Type B pancreatic cell (in vitro differentiated cells): ENCODE measurements around the gene ZCCHC14. TPM values are rescaled to one million over a fixed set of nuclear protein-coding genes. Genes with fewer than 3 reads are reported as not detected.
"Not testable (repeated sequence)": the region's sequence is repeated elsewhere in the genome, so short reads cannot be mapped to it uniquely, and the experiment has no call there.

ENCODE experiments used
- DNase-seq: peaks from one replicate; pipeline ENCODE4 v3.0.0; 2021; ENCODE audit warnings: mixed read lengths; ENCODE audit not compliant: unreplicated experiment; ENCODE audit errors: extremely low spot score
- H3K27ac Mint-ChIP-seq: 2 replicates; pipeline ENCODE4 v1.8.0; 2021; ENCODE audit warnings: mild to moderate bottlenecking, mixed read lengths
- H3K27me3 Mint-ChIP-seq: 2 replicates; pipeline ENCODE4 v1.8.0; 2021; ENCODE audit warnings: mixed read lengths
- H3K36me3 Mint-ChIP-seq: 2 replicates; pipeline ENCODE4 v1.8.0; 2021; ENCODE audit warnings: mixed read lengths
- H3K4me1 Mint-ChIP-seq: one replicate; pipeline ENCODE4 v1.8.0; 2021; ENCODE audit warnings: mixed read lengths; ENCODE audit not compliant: unreplicated experiment
- H3K4me3 Mint-ChIP-seq: 2 replicates; pipeline ENCODE4 v1.8.0; 2021; ENCODE audit warnings: mild to moderate bottlenecking, mixed read lengths
- H3K9me3 Mint-ChIP-seq: 2 replicates; pipeline ENCODE4 v1.8.0; 2021; ENCODE audit warnings: mixed read lengths
- total RNA-seq: library from RNA; stranded (reverse); gene quantifications from 2 replicates; pipeline ENCODE4 v1.2.1, GENCODE V29; 2021; ENCODE audit warnings: low replicate concordance
- TF ChIP-seq, protein P1 (sequence below): fragments of 200-600 bp; sonication (generic); conservative IDR thresholded peaks from 2 replicates; pipeline ENCODE4 v1.5.0; 2021; ENCODE audit warnings: antibody characterized with exemption, mild to moderate bottlenecking

ZCCHC14 gene
- total RNA-seq, 1 donor from 2014 or later: 32.3 TPM

DNA sequence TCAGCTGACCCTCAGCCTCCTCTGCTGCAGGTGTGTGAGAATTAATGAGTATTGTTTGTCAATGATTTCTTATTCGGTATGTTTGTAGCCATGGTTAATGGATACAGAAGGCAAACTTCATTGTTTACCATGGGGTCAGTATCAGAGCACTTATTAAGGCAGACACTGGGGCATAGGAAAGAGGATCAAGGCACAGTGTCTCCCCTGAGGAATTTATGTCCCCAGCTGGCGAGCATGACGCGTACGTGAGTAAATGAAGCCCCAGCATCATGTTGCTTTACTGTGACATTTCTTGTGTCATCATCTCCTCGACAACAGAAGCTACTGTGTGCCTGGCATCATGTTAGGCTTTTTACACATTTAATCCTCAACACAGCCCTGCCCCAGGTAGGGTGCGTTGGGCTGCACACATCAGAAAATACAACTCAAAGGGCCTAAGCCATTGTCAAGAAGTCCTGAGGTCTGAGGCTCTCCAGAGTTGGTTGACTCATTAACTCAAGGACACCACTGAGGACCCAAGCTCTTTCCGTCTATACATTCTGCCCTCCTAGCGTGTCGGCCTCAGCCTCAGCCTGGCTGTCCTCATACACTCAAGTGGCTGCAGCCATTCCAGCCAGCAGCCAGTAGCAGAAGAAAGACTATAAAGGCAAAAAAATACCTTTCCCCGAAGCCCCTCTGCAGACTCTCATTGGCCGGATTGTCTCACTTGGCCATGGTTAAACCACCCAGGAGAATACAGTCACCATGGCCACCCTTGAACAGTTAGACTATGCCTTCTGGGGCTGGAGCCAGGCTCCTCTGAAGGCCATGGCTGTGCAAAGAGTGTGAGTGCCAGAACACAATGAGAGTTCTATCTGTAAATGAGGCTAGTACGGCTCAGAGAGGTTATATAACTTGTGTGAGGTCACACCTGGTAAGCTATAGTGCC lies 13.9 kb upstream of the ZCCHC14 start:
- Mint-ChIP-seq H3K36me3 (no peaks in the 10 kb centered on the region), H3K27me3 (peaks cover 5% of the 10 kb centered on the region), H3K9me3 (no peaks in the 10 kb centered on the region), H3K4me1 (no peaks in the 10 kb centered on the region), H3K27ac (no peak overlapping the region), H3K4me3 (no peak overlapping the region)
- TF ChIP-seq, protein P1, sequence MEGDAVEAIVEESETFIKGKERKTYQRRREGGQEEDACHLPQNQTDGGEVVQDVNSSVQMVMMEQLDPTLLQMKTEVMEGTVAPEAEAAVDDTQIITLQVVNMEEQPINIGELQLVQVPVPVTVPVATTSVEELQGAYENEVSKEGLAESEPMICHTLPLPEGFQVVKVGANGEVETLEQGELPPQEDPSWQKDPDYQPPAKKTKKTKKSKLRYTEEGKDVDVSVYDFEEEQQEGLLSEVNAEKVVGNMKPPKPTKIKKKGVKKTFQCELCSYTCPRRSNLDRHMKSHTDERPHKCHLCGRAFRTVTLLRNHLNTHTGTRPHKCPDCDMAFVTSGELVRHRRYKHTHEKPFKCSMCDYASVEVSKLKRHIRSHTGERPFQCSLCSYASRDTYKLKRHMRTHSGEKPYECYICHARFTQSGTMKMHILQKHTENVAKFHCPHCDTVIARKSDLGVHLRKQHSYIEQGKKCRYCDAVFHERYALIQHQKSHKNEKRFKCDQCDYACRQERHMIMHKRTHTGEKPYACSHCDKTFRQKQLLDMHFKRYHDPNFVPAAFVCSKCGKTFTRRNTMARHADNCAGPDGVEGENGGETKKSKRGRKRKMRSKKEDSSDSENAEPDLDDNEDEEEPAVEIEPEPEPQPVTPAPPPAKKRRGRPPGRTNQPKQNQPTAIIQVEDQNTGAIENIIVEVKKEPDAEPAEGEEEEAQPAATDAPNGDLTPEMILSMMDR: no peak
- no peak for DNase-seq

DNA sequence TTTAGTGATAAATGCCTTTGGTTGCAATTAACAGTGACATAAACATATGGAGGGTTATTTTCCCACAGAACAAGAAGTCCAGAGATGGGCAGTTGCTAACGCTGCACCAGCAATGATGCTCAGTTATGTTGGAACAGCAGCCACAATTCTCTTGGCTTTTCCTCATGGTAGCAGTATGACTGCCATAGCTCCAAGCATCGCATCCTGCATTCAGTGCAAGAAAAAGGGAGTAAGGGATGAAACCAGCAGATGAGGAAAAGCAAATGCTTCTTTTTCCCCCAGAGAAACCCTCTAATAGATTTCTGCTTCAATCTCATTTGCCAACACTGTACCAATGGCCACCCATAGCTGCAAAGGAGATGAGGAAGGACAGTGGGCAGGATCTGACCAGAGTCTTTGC lies 13.0 kb upstream of the ZCCHC14 start:
- TF ChIP-seq, protein P1: no peak
- Mint-ChIP-seq H3K36me3 (no peaks in the 10 kb centered on the region), H3K27me3 (peaks cover 5% of the 10 kb centered on the region), H3K4me1 (no peaks in the 10 kb centered on the region), H3K27ac (no peak overlapping the region), H3K4me3 (no peak overlapping the region), H3K9me3 (no peaks in the 10 kb centered on the region)
- DNase-seq: no peak

DNA sequence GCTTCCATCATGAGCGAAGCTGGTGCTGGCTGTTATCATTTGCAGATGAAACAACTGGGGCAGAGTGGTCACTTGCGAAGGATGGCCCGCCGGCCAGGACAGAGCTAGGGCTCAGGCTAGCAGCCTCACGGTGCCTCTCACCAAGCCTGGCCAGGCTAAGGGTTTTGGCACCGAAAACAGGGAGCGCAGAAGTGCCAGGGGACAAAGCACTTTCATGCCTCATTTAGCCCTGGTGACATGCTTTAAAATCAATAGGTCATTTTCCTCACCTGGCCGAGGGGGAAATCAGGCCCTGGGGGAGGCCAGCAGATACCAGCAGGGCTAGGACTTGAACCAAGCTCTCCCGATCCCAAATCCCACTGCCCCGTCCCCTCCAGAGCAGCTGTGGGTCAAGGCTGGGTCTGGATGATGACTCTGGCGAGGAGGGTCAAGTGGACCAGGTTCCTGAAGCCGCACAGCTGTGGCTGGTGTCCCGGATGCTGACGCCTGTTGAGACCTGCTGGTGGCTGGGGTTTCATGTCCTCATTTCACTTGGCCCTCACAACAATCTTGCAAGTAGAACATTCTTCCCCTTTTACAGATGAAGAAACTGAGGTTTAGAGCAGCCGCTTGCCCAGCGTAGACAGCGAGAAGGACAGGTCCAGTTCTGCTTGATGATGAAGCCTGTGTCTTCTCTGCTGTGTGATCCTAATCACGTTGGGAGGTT lies 10.6 kb upstream of the ZCCHC14 start:
- not testable (repeated sequence) for H3K27me3 Mint-ChIP-seq, H3K36me3 Mint-ChIP-seq, DNase-seq, H3K9me3 Mint-ChIP-seq, H3K4me3 Mint-ChIP-seq, H3K4me1 Mint-ChIP-seq, H3K27ac Mint-ChIP-seq

DNA sequence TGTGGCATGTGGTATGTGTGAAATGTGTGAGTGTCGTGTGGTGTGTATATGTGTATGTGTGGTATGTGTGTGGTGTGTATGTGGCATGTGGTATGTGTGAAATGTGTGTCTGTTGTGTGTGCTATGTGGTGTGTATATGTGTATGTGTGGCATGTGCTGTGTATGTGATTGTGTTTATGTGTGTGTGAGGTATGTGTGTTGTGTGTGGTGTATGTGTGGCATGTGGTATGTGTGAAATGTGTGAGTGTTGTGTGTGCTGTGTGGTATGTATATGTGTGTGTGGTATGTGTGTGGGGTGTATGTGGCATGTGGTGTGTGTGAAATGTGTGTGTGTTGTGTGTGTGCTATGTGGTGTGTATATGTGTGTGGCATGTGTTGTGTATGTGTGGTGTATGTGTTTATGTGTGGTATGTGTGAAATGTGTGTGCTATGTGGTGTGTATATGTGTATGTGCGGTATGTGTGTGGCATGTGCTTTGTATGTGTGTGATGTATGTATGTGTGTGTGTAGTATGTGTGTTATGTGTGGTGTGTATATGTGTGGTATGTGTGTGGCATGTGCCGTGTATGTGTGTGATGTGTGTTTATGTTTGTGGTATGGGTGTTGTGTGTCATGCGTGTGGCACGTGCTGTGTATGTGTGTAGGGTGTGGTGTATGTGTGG lies 9.6 kb upstream of the ZCCHC14 start:
- Mint-ChIP-seq H3K27ac (no peak overlapping the region), H3K4me3 (no peak overlapping the region), H3K27me3 (peaks cover 5% of the 10 kb centered on the region), H3K36me3 (no peaks in the 10 kb centered on the region), H3K4me1 (no peaks in the 10 kb centered on the region), H3K9me3 (no peaks in the 10 kb centered on the region)
- TF ChIP-seq, protein P1: no peak
- no peak for DNase-seq

DNA sequence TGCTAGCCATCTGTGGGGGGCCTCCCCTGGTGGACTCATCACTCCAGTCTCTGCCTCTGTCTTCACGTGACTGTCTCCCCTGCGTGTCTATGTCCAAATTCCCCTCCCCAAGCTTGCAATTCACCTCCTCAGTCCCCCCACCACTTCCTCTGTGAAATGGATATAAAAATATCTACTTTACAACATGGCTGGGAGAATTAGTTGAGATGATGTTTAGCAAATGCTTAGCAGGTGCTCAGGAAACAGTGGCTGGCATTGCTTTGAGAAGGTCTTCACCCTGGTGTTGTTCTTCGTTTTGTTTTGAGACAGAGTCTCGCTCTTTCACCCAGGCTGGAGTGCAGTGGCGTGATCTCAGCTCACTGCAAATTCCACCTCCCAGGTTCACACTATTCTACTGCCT lies 8.3 kb upstream of the ZCCHC14 start:
- DNase-seq: no peak
- Mint-ChIP-seq H3K4me3 (no peak overlapping the region), H3K27me3 (no peaks in the 10 kb centered on the region), H3K4me1 (no peaks in the 10 kb centered on the region), H3K9me3 (no peaks in the 10 kb centered on the region), H3K27ac (no peak overlapping the region), H3K36me3 (no peaks in the 10 kb centered on the region)
- TF ChIP-seq, protein P1: no peak

DNA sequence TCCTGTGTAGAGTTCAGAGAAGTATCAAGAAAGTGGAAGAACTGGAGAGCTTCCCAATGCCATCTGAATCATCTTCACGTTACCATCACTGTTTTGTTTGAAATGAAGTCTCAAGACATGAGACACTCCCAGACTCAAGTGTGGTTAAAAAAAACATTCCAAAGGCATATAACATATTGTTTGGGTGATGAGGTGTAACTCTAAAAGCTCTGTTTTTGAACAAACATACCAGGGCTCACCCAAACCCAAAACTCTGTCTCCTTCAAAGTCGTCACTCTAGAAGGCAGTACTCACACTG lies 6.3 kb upstream of the ZCCHC14 start:
- Mint-ChIP-seq H3K9me3 (no peaks in the 10 kb centered on the region), H3K4me3 (no peak overlapping the region), H3K36me3 (no peaks in the 10 kb centered on the region), H3K4me1 (no peaks in the 10 kb centered on the region), H3K27ac (no peak overlapping the region), H3K27me3 (no peaks in the 10 kb centered on the region)
- no peak for DNase-seq
- TF ChIP-seq, protein P1: no peak
